DOHH2 (cell line): ENCODE data around the gene CCDC158.

Experiments
- CTCF ChIP-seq: fragments of 200-600 bp; sonication (generic); IDR thresholded peaks from one replicate; pipeline ENCODE4 v1.5.1; 2014; ENCODE audit warnings: antibody characterized with exemption, mild to moderate bottlenecking, low read depth, low read length; ENCODE audit not compliant: poor library complexity, severe bottlenecking
- EZH2phosphoT487 ChIP-seq: fragments of 200-600 bp; sonication (generic); IDR thresholded peaks from 2 replicates; pipeline ENCODE4 v1.6.1; 2017; ENCODE audit warnings: borderline replicate concordance, mild to moderate bottlenecking, antibody characterized with exemption, low read length, moderate library complexity, mixed read lengths

- TF ChIP-seq CTCF: no peak
- no peak for TF ChIP-seq EZH2phosphoT487
These were observed 143.3 kb downstream of the CCDC158 start for GRCh38 chr4:76277667-76278066.
